ENCODE data around the gene VEPH1.

DNA sequence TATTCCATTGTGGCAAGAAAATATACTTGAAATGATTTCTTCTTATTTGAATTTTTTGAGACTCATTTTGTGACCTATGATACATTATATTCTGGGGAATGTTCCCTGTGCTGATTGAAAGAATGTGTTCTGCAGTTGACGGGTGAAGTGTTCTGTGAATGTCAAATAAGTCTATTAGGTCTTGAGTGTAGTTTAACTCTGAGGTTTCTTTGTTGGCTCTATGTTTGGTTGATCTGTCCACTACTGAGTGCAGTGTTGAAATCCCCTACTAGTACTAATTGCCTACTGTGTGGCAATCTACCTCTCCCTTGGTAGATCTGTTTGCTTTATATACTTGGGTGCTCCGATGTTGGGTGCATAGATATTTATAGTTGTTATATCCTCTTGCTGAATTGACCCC lies 46.3 kb upstream of the VEPH1 start:
- TF ChIP-seq, protein P1, sequence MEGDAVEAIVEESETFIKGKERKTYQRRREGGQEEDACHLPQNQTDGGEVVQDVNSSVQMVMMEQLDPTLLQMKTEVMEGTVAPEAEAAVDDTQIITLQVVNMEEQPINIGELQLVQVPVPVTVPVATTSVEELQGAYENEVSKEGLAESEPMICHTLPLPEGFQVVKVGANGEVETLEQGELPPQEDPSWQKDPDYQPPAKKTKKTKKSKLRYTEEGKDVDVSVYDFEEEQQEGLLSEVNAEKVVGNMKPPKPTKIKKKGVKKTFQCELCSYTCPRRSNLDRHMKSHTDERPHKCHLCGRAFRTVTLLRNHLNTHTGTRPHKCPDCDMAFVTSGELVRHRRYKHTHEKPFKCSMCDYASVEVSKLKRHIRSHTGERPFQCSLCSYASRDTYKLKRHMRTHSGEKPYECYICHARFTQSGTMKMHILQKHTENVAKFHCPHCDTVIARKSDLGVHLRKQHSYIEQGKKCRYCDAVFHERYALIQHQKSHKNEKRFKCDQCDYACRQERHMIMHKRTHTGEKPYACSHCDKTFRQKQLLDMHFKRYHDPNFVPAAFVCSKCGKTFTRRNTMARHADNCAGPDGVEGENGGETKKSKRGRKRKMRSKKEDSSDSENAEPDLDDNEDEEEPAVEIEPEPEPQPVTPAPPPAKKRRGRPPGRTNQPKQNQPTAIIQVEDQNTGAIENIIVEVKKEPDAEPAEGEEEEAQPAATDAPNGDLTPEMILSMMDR (conservative IDR thresholded peaks at IDR 0.05; ENCODE audit: low read depth, low read length), result no peak
- TF ChIP-seq EZH2phosphoT487 (IDR thresholded peaks at IDR 0.05; ENCODE audit: borderline replicate concordance, low read length) (no peak), EZH2 (IDR thresholded peaks at IDR 0.05; ENCODE audit: low read length, unreplicated experiment) (no peak)

All from PC-3 (cell line).